ENCODE results near the gene MRTFA.
"Not testable (repeated sequence)": the region's sequence is repeated elsewhere in the genome, so short reads cannot be mapped to it uniquely, and the experiment has no call there.

DNA sequence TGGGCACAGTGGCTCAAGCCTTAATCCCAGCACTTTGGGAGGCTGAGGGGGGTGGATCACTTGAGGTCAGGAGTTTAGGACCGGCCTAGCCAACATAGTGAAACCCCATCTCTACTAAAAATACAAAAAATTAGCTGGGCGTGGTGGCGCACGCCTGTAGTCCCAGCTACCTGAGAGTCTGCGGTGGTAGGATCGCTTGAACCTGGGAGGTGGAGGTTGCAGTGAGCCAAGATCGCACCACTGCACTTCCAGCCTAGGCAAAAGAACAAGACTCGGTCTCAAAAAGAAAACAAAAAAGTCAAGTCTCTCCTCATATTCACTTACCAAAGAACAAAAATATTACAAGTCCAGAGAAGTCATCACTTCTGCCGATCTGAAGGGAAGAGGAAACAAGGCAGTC is 51.8 kb downstream of the MRTFA start:
- not testable (repeated sequence) for TF ChIP-seq HDGF (IDR thresholded peaks at IDR 0.05; ENCODE audit: borderline replicate concordance); ELF4 (IDR thresholded peaks at IDR 0.05); FOXA1 (IDR thresholded peaks at IDR 0.05); TARDBP (IDR thresholded peaks at IDR 0.05); BHLHE40 (IDR thresholded peaks at IDR 0.05; ENCODE audit: borderline replicate concordance); LEF1 (IDR thresholded peaks at IDR 0.05; ENCODE audit: borderline replicate concordance)
- TF ChIP-seq, protein P1, sequence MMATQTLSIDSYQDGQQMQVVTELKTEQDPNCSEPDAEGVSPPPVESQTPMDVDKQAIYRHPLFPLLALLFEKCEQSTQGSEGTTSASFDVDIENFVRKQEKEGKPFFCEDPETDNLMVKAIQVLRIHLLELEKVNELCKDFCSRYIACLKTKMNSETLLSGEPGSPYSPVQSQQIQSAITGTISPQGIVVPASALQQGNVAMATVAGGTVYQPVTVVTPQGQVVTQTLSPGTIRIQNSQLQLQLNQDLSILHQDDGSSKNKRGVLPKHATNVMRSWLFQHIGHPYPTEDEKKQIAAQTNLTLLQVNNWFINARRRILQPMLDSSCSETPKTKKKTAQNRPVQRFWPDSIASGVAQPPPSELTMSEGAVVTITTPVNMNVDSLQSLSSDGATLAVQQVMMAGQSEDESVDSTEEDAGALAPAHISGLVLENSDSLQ (IDR thresholded peaks at IDR 0.05), result not testable (repeated sequence)
